K562 (cell line): ENCODE results near the gene PCNX3. TPM values are rescaled to one million over a fixed set of nuclear protein-coding genes. Genes with fewer than 3 reads are reported as not detected.

Experiments used
- BDP1 ChIP-seq: IDR thresholded peaks from 3 replicates; pipeline ENCODE4 v1.6.1; 2011; ENCODE audit not compliant: insufficient read length, insufficient read depth
- KLF6 ChIP-seq: fragments of 250-450 bp; sonication (Bioruptor Pico); IDR thresholded peaks from 2 replicates; pipeline ENCODE4 v1.4.0; 2020; ENCODE audit warnings: mild to moderate bottlenecking, moderate library complexity, borderline replicate concordance
- RBFOX2 ChIP-seq: fragments of 200-400 bp; formaldehyde crosslinking; IDR thresholded peaks from 2 replicates; pipeline ENCODE4 v1.6.1; 2017; ENCODE audit warnings: low read depth, mild to moderate bottlenecking, low read length, moderate library complexity
- SP1 ChIP-seq: sonication (generic); formaldehyde crosslinking; IDR thresholded peaks from 2 replicates; pipeline ENCODE4 v1.8.1; 2022; ENCODE audit warnings: mild to moderate bottlenecking, missing genetic modification reagents
- SRSF3 ChIP-seq: fragments of 200-400 bp; formaldehyde crosslinking; IDR thresholded peaks from 2 replicates; pipeline ENCODE4 v1.6.1; 2016; ENCODE audit warnings: mild to moderate bottlenecking, low read length, moderate library complexity; ENCODE audit not compliant: insufficient read depth
- ZNF124 ChIP-seq: sonication (generic); formaldehyde crosslinking; IDR thresholded peaks from 2 replicates; pipeline ENCODE4 v1.8.1; 2022; ENCODE audit warnings: missing genetic modification reagents
- polyA plus RNA-seq, 8 experiments: library from polyadenylated mRNA; depleted of rRNA in 4 of 8; stranded (reverse) in 5 of 8; unstranded in 3 of 8; fragments of >200 nt; fragmentation: Nextera tagmentation in 2 of 8; fragmentation: Illumina TruSeq in 1 of 8; extraction: Ambion mirVana in 2 of 8; extraction: Trizol in 1 of 8; gene quantifications; 2 replicates each; pipeline versions ENCODE4 v1.2.1 to v1.2.3, GENCODE V29; 2011 to 2014; ENCODE audit warnings: inconsistent platforms in 1 of 8, missing spikeins in 1 of 8
- total RNA-seq, 7 experiments: library from RNA; depleted of rRNA in 6 of 7; stranded (reverse); fragments of >200 nt in 6 of 7; fragmentation: Illumina TruSeq in 2 of 7; extraction: Trizol in 2 of 7; gene quantifications; 2 replicates each; pipeline versions ENCODE4 v1.2.1 to v1.2.3, GENCODE V29; 2011 to 2021; ENCODE audit warnings: low replicate concordance in 1 of 7
- TF ChIP-seq, protein P1 (sequence below): fragments of 450-650 bp; IDR thresholded peaks from 2 replicates; pipeline ENCODE4 v1.6.1; 2017; ENCODE audit warnings: antibody characterized with exemption, mild to moderate bottlenecking

The PCNX3 gene
- total and polyA plus RNA-seq, 9 of the 15 experiments (the other 6 are each of a cell fraction or from before 2014, with no cell fraction given), result 0.11 to 47.8 (median 12.8) TPM

GRCh38 chr11:65662247-65662798 lies 46.7 kb downstream of the PCNX3 start (continued):
- TF ChIP-seq, protein P1, sequence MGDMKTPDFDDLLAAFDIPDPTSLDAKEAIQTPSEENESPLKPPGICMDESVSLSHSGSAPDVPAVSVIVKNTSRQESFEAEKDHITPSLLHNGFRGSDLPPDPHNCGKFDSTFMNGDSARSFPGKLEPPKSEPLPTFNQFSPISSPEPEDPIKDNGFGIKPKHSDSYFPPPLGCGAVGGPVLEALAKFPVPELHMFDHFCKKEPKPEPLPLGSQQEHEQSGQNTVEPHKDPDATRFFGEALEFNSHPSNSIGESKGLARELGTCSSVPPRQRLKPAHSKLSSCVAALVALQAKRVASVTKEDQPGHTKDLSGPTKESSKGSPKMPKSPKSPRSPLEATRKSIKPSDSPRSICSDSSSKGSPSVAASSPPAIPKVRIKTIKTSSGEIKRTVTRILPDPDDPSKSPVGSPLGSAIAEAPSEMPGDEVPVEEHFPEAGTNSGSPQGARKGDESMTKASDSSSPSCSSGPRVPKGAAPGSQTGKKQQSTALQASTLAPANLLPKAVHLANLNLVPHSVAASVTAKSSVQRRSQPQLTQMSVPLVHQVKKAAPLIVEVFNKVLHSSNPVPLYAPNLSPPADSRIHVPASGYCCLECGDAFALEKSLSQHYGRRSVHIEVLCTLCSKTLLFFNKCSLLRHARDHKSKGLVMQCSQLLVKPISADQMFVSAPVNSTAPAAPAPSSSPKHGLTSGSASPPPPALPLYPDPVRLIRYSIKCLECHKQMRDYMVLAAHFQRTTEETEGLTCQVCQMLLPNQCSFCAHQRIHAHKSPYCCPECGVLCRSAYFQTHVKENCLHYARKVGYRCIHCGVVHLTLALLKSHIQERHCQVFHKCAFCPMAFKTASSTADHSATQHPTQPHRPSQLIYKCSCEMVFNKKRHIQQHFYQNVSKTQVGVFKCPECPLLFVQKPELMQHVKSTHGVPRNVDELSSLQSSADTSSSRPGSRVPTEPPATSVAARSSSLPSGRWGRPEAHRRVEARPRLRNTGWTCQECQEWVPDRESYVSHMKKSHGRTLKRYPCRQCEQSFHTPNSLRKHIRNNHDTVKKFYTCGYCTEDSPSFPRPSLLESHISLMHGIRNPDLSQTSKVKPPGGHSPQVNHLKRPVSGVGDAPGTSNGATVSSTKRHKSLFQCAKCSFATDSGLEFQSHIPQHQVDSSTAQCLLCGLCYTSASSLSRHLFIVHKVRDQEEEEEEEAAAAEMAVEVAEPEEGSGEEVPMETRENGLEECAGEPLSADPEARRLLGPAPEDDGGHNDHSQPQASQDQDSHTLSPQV, result peak; percentile 15; the same call in 1 of the 2 replicates
- TF ChIP-seq SP1 (CRISPR knock-in tag) (peak; percentile 20; the same call in 1 of the 2 replicates), RBFOX2 (no peak), SRSF3 (no peak), KLF6 (CRISPR knock-in tag) (no peak), BDP1 (no peak), ZNF124 (CRISPR knock-in tag) (no peak)
- TF ChIP-seq, all 486 proteins: peak for 9
